Ammon's horn (tissue), 1 donor: ENCODE measurements around the gene KIF1A.
"Not testable (repeated sequence)": the region's sequence is repeated elsewhere in the genome, so short reads cannot be mapped to it uniquely, and the experiment has no call there.

Experiments
- DNase-seq: peaks from one replicate; pipeline ENCODE4 v3.0.0-alpha.2; 2016; ENCODE audit warnings: low spot score

The KIF1A gene

DNA sequence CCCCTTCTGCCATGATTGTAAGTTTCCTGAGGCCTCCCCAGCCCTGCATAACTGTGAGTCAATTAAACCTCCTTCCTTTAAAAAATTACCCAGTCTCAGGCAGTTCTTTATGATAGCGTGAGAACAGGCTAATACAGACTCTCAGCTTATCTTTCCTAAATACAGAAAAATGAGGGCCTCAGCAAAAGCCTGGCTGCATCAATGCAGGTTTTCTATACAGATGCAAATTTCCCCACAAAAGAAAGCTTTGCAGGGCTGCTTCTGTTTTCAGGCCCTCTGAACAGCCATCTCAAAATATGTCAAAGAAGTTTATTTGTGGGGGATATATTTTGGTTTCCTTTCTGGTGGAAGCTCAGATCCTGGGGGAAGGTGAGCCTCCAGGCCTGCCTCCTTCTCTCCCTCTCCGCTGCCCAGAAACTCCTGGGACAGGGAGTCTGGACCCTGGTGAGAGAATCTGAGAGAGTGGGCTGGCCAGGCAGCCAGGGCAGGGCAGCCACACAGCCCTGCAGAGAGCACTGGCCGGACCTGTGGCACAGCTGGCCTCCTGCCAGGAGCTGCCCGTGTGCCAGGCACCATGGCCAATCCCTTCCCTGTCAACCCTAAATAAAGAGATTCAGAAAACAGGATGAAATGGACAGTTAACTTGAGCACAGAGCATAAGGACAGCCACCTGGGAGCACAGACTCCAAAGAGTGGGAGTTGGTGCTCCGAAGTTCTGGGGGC is 27.0 kb upstream of the KIF1A start:
- no peak for DNase-seq

GRCh38 chr2:240846309-240846708 is 26.3 kb upstream of the KIF1A start:
- not testable (repeated sequence) for DNase-seq

DNA sequence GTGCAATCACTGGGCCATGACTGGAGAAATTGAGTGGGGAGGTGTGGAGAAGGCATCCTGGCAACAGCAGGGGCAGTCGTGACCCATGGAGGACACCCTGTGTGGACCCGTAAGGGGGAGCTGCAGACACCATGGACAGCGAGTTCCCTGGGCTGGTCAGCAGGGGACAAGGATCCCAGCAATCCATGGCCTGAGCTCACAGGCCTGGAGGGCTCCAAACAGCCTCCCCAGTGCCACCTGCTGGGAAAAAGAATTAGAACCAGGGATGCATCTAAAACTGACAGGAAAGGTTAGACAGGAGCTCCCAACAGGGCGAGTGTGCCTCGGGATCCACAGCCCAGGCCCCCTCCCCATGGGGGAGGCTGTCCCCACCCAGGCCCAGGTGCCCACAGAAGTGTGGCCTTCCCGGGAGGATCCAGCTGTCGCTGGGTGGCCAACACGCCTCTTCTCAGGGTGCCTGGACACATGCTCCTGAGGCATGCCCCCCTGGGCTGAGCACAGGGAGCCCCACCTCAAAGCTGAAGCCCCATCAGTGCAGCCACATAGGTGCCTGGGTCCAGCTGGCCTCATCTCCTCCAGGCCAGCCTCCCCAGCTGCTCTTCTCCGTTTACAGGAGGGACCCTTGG is 20.5 kb upstream of the KIF1A start:
- DNase-seq = peak; percentile 84

DNA sequence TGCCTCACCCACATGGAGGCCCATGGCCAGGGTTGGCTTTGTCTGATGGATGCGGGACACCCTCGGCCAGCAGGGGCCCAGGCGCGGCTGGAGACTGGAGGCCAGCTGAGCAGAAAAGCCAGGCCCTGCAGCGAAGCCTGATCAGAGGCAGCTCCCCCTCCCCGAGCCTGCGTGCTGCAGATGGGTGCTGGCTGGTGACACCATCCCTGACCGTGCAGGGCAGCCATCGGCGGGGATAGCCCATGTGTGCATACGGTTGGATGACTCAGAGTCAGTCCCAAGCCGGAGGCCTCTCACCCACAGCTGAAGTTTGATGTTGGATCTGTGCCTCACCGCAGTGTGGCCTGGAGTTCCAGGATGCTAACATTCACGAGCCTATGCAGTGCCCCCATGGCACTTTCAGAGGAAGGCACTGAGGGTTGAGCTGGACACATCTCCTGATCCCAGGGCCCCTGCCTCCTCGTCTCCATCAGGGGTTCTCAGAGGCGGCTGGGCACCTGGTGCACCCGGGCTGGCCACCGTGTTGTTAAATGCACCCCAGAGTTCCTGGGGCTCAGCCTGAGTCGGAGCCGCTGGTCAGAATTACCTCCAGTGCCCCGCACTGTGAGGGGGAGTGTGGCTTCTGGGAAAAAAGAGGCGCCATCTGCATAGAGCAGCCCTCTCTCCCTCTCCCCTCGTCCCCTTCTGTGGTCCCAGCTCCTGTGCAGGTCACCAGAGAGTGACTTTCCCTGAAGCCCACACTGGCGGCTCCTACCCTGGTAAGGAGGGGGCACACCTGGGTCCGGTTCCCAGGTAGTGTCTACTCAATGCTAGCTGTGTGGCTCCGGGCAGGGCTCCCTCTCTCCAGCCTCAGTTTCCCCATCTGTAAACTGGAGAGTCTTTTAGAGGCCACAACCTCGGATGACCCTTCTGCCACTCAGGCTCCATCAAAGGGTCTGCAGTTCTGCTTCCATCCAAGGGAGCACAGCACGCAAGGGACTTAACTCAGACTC is 19.4 kb upstream of the KIF1A start:
- DNase-seq = no peak

GRCh38 chr2:240837621-240838020 is 17.6 kb upstream of the KIF1A start:
- DNase-seq = no peak

- peak; percentile 78 for DNase-seq
Observed at GRCh38 chr2:240836781-240837467, 16.9 kb upstream of the KIF1A start.

DNA sequence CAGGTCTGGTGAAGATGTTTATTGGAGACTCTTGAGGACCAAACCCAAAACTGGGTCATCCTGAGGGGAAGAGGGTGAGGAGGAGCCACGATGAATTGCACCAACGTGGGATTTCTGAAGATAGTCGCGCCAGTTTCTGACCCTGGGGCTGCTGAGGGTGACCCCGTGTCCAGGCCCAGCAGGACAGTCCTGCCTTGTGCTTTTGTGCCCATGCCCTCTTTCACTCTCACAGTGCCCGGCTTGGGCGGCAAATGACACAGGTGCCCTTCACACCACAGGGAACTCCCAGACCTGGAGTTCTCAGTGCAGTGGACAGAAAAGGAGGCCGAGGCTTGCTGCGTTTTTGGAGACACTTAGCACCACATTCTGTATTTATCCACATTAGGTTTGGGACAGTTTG is 15.5 kb upstream of the KIF1A start:
- no peak for DNase-seq

DNA sequence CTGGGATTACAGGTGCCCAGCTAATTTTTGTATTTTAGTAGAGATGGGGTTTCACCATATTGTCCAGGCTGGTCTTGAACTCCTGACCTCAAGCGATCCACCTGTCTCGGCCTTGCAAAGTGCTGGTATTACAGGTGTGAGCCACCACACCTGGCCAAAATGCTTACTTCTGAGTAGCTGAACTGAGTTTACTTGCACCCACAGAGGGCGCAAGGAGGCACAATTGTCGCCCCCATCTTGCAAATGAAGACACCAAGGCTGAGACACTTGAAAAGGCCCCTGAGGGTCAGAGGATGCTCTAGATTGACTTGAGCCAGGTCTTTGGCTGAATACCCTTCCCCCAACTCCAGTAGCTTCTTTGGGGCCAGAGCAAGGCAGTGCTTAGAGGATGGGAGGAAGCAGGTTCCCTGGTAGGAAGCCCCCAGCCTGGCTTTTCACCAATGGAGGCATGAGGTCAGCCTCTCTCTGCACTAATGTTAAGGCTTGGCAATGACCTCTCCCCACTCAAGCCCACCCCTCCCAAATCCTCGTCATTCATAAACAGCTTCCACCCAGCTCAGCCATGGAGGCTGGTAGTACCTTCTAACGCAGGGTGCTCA is 14.5 kb upstream of the KIF1A start:
- no peak for DNase-seq

- no peak for DNase-seq
Observed at GRCh38 chr2:240833724-240834285, 13.8 kb upstream of the KIF1A start.

GRCh38 chr2:240832921-240833494 is 13.0 kb upstream of the KIF1A start:
- no peak for DNase-seq

DNA sequence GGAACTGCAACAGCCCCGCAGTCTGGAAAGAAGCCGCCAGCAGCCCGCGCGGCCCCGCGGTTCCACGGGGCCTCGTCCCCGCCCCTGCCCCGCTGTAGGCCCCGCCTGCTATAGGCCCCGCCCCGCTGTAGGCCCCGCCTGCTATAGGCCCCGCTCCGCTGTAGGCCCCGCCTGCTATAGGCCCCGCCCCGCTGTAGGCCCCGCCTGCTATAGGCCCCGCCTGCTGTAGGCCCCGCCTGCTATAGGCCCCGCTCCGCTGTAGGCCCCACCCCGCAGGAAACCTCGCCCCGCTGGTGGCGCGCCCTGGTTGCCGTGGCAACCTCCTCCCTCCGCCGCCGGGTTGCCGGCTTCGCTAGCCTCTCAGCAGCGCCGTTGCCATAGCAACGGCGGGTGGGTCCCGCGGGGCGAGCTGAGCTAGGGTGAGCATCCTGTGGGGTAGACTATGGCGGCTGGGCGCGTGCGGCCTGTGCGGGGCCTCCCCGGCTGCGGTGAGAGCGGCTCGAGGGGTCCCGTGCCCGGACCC is 12.2 kb upstream of the KIF1A start:
- DNase-seq = peak; percentile 97

GRCh38 chr2:240831594-240832204 is 11.7 kb upstream of the KIF1A start:
- no peak for DNase-seq

DNA sequence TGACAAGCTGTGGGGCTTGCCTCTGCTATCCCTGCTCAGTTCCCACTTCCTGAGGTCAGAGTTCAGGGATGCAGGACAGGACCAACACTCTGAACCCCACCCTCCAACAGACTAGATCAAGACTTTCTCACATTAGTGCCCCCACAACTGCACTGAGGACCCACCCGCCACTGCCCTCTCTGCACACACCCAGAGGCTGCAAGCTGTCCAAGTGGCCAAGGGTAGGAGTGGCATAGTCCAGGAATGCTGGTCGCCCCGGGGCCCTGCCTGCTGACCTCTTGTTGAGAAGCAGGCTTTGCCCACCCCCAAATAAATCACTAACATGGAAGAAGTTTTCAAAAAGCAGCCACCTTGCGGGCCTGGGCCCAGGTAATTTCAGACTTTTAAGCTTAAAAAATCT is 5.5 kb upstream of the KIF1A start:
- DNase-seq = no peak

DNA sequence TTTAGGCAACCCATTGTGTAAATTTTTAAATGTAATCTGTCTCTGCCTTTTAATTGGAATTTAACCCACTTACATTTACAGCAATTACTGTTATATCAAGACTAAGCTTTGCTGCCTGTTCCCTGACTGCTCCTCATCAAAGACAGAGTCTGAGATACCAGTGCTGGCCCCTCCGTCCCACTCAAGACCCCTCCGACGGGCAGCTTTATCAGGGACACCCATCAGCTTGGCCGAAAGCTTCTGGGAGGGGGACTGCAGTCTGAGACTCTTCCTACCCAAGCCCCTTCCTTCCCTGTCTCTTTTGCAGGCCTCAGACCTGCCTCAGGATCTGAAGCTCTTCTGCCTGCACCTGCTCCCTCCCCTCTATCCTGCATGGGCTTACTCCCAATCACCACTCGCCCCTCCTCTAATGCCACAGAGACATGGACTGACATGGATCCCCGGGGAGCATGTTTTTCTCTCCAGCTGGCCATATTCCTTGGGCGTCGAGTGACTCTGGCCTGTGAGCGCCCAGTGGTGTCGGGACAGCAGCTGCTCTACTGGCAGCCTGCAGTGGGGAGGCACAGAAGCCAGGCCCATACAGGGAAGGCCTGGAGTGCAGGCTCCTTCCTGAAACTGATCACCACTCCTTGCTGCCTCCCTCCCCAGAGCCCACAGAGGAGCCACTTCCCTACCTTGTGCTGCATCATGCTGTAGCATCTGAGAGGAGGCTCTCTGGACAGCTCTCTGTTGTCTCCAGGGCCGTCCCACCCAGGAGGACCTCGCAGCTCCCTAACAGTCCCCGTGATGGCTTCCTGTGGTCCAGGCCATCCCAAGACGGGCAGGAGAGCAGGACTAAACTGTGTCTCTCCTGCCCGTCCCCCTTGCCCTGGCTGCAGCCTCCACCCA is 3.7 kb upstream of the KIF1A start:
- DNase-seq = no peak

DNA sequence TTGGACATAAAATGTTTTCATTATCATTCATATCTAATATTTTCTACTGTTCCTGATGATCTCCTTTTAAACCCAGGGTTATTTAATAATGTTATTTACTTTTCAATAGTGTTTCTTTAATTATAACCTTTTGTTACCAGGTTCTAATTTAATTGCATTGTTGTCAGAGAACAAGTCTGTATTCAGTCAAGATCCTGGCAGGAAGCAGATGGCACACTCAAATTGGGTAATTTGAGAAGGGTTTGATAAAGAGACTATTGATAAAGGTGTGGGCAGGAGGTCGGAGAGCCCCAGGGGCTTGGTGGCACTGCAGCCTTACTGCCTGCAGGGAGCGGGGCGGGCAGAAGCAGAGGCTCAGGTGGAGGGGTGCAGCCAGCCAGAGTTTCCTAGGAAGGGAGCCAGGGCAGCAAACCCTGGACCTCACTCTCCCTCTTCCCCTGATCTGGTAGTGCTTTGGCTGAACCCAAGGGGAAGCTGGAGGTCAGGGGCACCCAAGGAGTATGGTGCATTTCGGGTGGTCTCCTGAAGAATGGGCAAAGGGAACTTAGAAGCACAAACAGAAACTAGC is 2.3 kb upstream of the KIF1A start:
- no peak for DNase-seq

GRCh38 chr2:240821429-240821778 is 1.4 kb upstream of the KIF1A start:
- DNase-seq = no peak

GRCh38 chr2:240820607-240821428 is 799 bp upstream of the KIF1A start:
- no peak for DNase-seq
